Mesendoderm (in vitro differentiated cells): ENCODE measurements around the gene BBOX1.
"Not testable (repeated sequence)": the region's sequence is repeated elsewhere in the genome, so short reads cannot be mapped to it uniquely, and the experiment has no call there.

Experiments used
- DNase-seq: peaks from one replicate; pipeline ENCODE4 v3.0.0; 2013
- H2AK5ac ChIP-seq: 2 replicates; pipeline ENCODE4 v1.6.1; 2013; ENCODE audit warnings: low read length, inconsistent platforms
- H2BK120ac ChIP-seq: 2 replicates; pipeline ENCODE4 v1.6.1; 2013; ENCODE audit warnings: low read depth, mild to moderate bottlenecking, low read length, moderate library complexity, mixed read lengths
- H2BK15ac ChIP-seq: replicated peaks from 2 replicates; pipeline ENCODE4 v1.6.1; 2013; ENCODE audit warnings: low read depth, mild to moderate bottlenecking, moderate library complexity
- H2BK5ac ChIP-seq: 2 replicates; pipeline ENCODE4 v1.6.1; 2013; ENCODE audit warnings: low read length, inconsistent platforms
- H3K18ac ChIP-seq: 2 replicates; pipeline ENCODE4 v1.6.1; 2013; ENCODE audit warnings: mild to moderate bottlenecking, low read length, mixed read lengths
- H3K23ac ChIP-seq: one replicate; pipeline ENCODE4 v1.6.1; 2013; ENCODE audit warnings: low read length
- H3K27ac ChIP-seq: 2 replicates; pipeline ENCODE4 v1.5.1; 2013; ENCODE audit warnings: low read depth, mild to moderate bottlenecking, inconsistent platforms, low read length, moderate library complexity
- H3K27me3 ChIP-seq: 2 replicates; pipeline ENCODE4 v1.6.1; 2013; ENCODE audit warnings: low read length, control low read depth, mild to moderate bottlenecking, inconsistent platforms; ENCODE audit not compliant: insufficient read depth, poor library complexity
- H3K36me3 ChIP-seq: 2 replicates; pipeline ENCODE4 v1.6.1; 2013; ENCODE audit warnings: low read length, inconsistent platforms; ENCODE audit not compliant: control insufficient read depth, insufficient read depth
- H3K4ac ChIP-seq: one replicate; pipeline ENCODE4 v1.6.1; 2013; ENCODE audit warnings: low read depth, mild to moderate bottlenecking, low read length, moderate library complexity
- H3K4me1 ChIP-seq: 2 replicates; pipeline ENCODE4 v1.6.1; 2013; ENCODE audit warnings: low read depth, low read length, inconsistent platforms; ENCODE audit not compliant: control insufficient read depth
- H3K4me2 ChIP-seq: 2 replicates; pipeline ENCODE4 v1.6.1; 2013; ENCODE audit warnings: low read length
- H3K4me3 ChIP-seq: 2 replicates; pipeline ENCODE4 v1.5.1; 2013; ENCODE audit warnings: mild to moderate bottlenecking, low read length
- H3K56ac ChIP-seq: one replicate; pipeline ENCODE4 v1.6.1; 2013; ENCODE audit warnings: low read length
- H3K79me1 ChIP-seq: 2 replicates; pipeline ENCODE4 v1.6.1; 2013; ENCODE audit warnings: low read length, inconsistent platforms
- H3K79me2 ChIP-seq: 2 replicates; pipeline ENCODE4 v1.6.1; 2013; ENCODE audit warnings: mild to moderate bottlenecking, low read length; ENCODE audit not compliant: control insufficient read depth, insufficient read depth
- H3K9ac ChIP-seq: 2 replicates; pipeline ENCODE4 v1.6.1; 2013; ENCODE audit warnings: low read length, inconsistent platforms
- H4K5ac ChIP-seq: one replicate; pipeline ENCODE4 v1.6.1; 2013; ENCODE audit warnings: low read length
- H4K8ac ChIP-seq: one replicate; pipeline ENCODE4 v1.6.1; 2013; ENCODE audit warnings: low read depth, mild to moderate bottlenecking, control low read depth, low read length, moderate library complexity
- WGBS: extraction: QIAGEN DNeasy Blood & Tissue Kit; methylation state at CpG from one replicate; pipeline ENCODE4 v1.1.7; 2013; ENCODE audit warnings: low lambda C conversion rate, missing lambda C conversion rate; ENCODE audit not compliant: insufficient coverage; ENCODE audit errors: extremely low coverage; 5-methylcytosine and 5-hydroxymethylcytosine counted together

The BBOX1 gene

GRCh38 chr11:26997378-26997777, 43.2 kb upstream of the BBOX1 start:
- Histone ChIP-seq H3K79me1 (no peaks in the 10 kb centered on the region), H3K79me2 (no peaks in the 10 kb centered on the region), H3K18ac (no peak overlapping the region), H2BK15ac (no peak overlapping the region), H3K27me3 (no peaks in the 10 kb centered on the region), H2BK5ac (no peak overlapping the region), H3K4ac (no peak overlapping the region), H3K23ac (no peak overlapping the region), H2BK120ac (no peak overlapping the region), H3K56ac (no peak overlapping the region), H4K5ac (no peak overlapping the region), H3K4me2 (no peak overlapping the region), H3K4me3 (no peak overlapping the region), H3K27ac (no peak overlapping the region), H2AK5ac (no peak overlapping the region), H4K8ac (no peak overlapping the region), H3K36me3 (no peaks in the 10 kb centered on the region), H3K4me1 (no peaks in the 10 kb centered on the region), H3K9ac (no peak overlapping the region)
- no CpG with 5 or more reads among the region's 2 CpGs for WGBS
- DNase-seq = no peak

DNA sequence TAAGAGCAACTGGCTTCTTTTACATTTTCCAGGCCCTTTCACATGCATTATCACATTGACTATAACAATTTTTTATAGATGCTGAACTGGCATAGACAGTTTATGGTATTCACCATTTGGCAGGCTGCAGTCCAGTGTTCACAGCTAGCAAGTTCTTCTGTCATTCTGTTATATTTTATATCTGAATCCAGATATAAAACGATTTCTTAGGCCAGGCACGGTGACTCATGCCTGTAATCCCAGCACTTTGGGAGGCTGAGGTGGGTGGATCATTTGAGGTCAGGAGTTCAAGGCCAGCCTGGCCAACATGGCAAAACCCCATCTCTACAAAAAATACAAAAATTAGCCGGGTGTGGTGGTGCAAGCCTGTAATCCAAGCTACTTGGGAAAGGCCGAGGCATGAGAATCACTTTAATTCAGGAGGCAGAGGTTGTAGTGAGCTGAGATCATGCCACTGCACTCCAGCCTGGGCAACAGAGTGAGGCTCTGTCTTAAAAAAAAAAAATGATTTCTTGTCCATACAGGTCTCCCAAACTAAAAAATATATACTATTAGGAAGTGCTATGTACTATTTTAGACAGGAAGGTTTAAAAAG, 39.4 kb upstream of the BBOX1 start:
- not testable (repeated sequence) for H3K18ac ChIP-seq, H2BK120ac ChIP-seq, H3K79me1 ChIP-seq, H2AK5ac ChIP-seq, H3K27ac ChIP-seq, H3K23ac ChIP-seq, H2BK15ac ChIP-seq, H3K9ac ChIP-seq, H2BK5ac ChIP-seq, H3K4me3 ChIP-seq, DNase-seq, H3K79me2 ChIP-seq, H3K4ac ChIP-seq, H3K27me3 ChIP-seq, H3K56ac ChIP-seq, H3K4me2 ChIP-seq, H3K4me1 ChIP-seq, H3K36me3 ChIP-seq, H4K5ac ChIP-seq, H4K8ac ChIP-seq
- no CpG with 5 or more reads among the region's 4 CpGs for WGBS

GRCh38 chr11:27002431-27002830, 38.2 kb upstream of the BBOX1 start:
- H3K4me3 ChIP-seq = no peak overlapping the region
- H3K79me2 ChIP-seq = no peaks in the 10 kb centered on the region
- no peak overlapping the region for H3K56ac ChIP-seq
- no peak overlapping the region for H3K4me2 ChIP-seq
- no peaks in the 10 kb centered on the region for H3K4me1 ChIP-seq
- no peak overlapping the region for H3K9ac ChIP-seq
- H3K4ac ChIP-seq = no peak overlapping the region
- H3K79me1 ChIP-seq = no peaks in the 10 kb centered on the region
- H3K36me3 ChIP-seq = no peaks in the 10 kb centered on the region
- H4K8ac ChIP-seq = no peak overlapping the region
- no peak overlapping the region for H2BK15ac ChIP-seq
- no peak overlapping the region for H4K5ac ChIP-seq
- no peak overlapping the region for H3K23ac ChIP-seq
- no peak overlapping the region for H2AK5ac ChIP-seq
- H2BK120ac ChIP-seq = no peak overlapping the region
- no peak overlapping the region for H3K27ac ChIP-seq
- no peak overlapping the region for H2BK5ac ChIP-seq
- DNase-seq = no peak
- WGBS = no CpG with 5 or more reads among the region's 3 CpGs
- no peaks in the 10 kb centered on the region for H3K27me3 ChIP-seq
- no peak overlapping the region for H3K18ac ChIP-seq

DNA sequence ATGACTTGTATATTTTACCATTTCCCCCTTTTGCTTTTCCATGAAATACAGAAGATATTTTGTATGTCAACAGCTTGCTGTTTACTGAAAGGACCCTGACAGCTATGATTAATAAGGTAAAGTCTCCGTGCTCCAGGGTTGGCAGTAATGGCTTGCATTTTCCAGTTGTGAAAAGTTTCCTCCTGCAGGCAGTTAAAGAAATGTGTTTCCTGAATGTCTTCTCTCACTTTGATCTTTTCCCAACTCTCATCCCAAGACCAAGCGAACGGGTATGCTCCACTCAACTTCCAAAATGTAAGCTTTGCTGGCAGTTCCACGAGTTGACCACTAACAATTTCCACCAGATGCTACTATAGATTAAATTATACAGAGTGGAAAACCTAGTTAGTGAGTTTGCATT, 37.8 kb upstream of the BBOX1 start:
- no peak overlapping the region for H2AK5ac ChIP-seq
- no peak overlapping the region for H2BK120ac ChIP-seq
- no peaks in the 10 kb centered on the region for H3K27me3 ChIP-seq
- H3K4me1 ChIP-seq = no peaks in the 10 kb centered on the region
- DNase-seq = no peak
- H4K5ac ChIP-seq = no peak overlapping the region
- H4K8ac ChIP-seq = no peak overlapping the region
- H3K4me3 ChIP-seq = no peak overlapping the region
- no peaks in the 10 kb centered on the region for H3K79me1 ChIP-seq
- no peak overlapping the region for H2BK5ac ChIP-seq
- H3K27ac ChIP-seq = no peak overlapping the region
- H3K56ac ChIP-seq = no peak overlapping the region
- H3K23ac ChIP-seq = no peak overlapping the region
- no peak overlapping the region for H3K4me2 ChIP-seq
- no peak overlapping the region for H3K9ac ChIP-seq
- no peak overlapping the region for H3K4ac ChIP-seq
- no peak overlapping the region for H3K18ac ChIP-seq
- WGBS = no CpG with 5 or more reads among the region's 4 CpGs
- H3K79me2 ChIP-seq = no peaks in the 10 kb centered on the region
- no peak overlapping the region for H2BK15ac ChIP-seq
- no peaks in the 10 kb centered on the region for H3K36me3 ChIP-seq

GRCh38 chr11:27004103-27004502, 36.5 kb upstream of the BBOX1 start:
- Histone ChIP-seq H3K9ac (no peak overlapping the region), H2BK120ac (no peak overlapping the region), H4K8ac (no peak overlapping the region), H2AK5ac (no peak overlapping the region), H3K79me1 (no peaks in the 10 kb centered on the region), H2BK5ac (no peak overlapping the region), H3K27me3 (no peaks in the 10 kb centered on the region), H2BK15ac (no peak overlapping the region), H3K4ac (no peak overlapping the region), H3K4me3 (no peak overlapping the region), H3K4me2 (no peak overlapping the region), H3K18ac (no peak overlapping the region), H3K36me3 (no peaks in the 10 kb centered on the region), H3K79me2 (no peaks in the 10 kb centered on the region), H3K4me1 (no peaks in the 10 kb centered on the region), H4K5ac (no peak overlapping the region), H3K23ac (no peak overlapping the region), H3K27ac (no peak overlapping the region), H3K56ac (no peak overlapping the region)
- no peak for DNase-seq
- WGBS = no CpG with 5 or more reads among the region's 2 CpGs

DNA sequence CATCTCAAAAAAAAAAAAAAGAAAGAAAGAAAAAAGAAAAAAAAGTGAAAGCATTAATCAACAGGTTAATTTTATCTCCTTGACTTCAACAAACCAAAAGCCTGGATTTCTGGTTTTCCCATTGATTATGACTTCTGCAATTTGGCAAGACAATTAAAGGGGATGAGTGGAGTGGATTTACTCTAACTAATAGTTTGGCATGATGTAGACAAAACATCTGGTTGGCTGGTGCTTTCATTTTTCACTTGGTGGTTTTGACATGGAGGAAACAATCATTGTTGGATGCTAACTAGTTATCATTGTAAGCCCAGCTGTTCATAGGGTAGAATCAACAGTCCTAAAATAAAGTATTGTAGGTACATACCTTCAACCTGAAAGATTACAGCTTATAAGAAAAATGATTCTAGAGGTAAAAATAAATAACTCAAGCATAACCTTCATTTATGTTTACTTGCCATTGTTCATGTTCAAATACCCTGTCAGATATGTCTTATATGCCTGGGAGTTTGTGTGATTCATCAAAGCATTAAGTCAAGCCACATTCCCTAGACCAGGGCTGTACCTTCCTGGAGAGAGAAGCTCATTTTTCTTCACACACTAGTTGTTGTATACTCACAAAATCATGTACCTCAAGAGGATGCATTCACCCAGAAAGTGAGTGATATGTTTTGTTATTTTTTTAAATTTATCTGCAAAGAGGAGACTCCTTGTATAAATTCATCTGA, 31.6 kb upstream of the BBOX1 start:
- H2BK120ac ChIP-seq = no peak overlapping the region
- H3K4me1 ChIP-seq = no peaks in the 10 kb centered on the region

More for the DNA sequence above, 31.6 kb upstream of the BBOX1 start:
- Histone ChIP-seq H3K79me2 (no peaks in the 10 kb centered on the region), H4K8ac (no peak overlapping the region), H4K5ac (no peak overlapping the region), H3K4me2 (no peak overlapping the region), H2BK15ac (no peak overlapping the region), H3K18ac (no peak overlapping the region), H3K23ac (no peak overlapping the region), H3K27ac (no peak overlapping the region), H3K56ac (no peak overlapping the region), H2AK5ac (no peak overlapping the region), H3K4me3 (no peak overlapping the region), H2BK5ac (no peak overlapping the region), H3K79me1 (no peaks in the 10 kb centered on the region), H3K27me3 (no peaks in the 10 kb centered on the region), H3K36me3 (no peaks in the 10 kb centered on the region), H3K9ac (no peak overlapping the region), H3K4ac (no peak overlapping the region)
- DNase-seq = no peak
